Suprapubic skin (tissue), 3 donors: Measurements from ENCODE around the gene CDYL2.

ENCODE experiments used
- CTCF ChIP-seq, 2 donors: fragments of 200-600 bp in 1 of 2; fragments of 450-650 bp in 1 of 2; sonication (generic) in 1 of 2; IDR thresholded peaks; one replicate each; pipeline ENCODE4 v1.5.1; 2016 to 2019; ENCODE audit warnings: antibody characterized with exemption in 2 of 2, mild to moderate bottlenecking in 1 of 2, moderate library complexity in 1 of 2
- POLR2A ChIP-seq, 2 donors: fragments of 450-650 bp; IDR thresholded peaks; one replicate each; pipeline ENCODE4 v1.6.1; 2017; ENCODE audit warnings: antibody characterized with exemption in 2 of 2, mild to moderate bottlenecking in 2 of 2, moderate library complexity in 2 of 2

GRCh38 chr16:80827007-80827406 is 22.6 kb upstream of the CDYL2 start:
- no peak for TF ChIP-seq CTCF (IDR thresholded peaks at IDR 0.05)
- TF ChIP-seq POLR2A (IDR thresholded peaks at IDR 0.05): no peak
